Activated CD4-positive, alpha-beta T cell treated with anti-CD3 and anti-CD28 coated beads, Interleukin-2, amount 50 U/mL, for 4 hours (primary cell): ENCODE measurements around the gene ANKRD39.

Experiments used
- DNase-seq, 2 experiments: peaks; one replicate each; pipeline ENCODE4 v3.0.0-alpha.2; 2020

The ANKRD39 gene

GRCh38 chr2:96887493-96888012, 29.7 kb upstream of the ANKRD39 start:
- DNase-seq = no peak

DNA sequence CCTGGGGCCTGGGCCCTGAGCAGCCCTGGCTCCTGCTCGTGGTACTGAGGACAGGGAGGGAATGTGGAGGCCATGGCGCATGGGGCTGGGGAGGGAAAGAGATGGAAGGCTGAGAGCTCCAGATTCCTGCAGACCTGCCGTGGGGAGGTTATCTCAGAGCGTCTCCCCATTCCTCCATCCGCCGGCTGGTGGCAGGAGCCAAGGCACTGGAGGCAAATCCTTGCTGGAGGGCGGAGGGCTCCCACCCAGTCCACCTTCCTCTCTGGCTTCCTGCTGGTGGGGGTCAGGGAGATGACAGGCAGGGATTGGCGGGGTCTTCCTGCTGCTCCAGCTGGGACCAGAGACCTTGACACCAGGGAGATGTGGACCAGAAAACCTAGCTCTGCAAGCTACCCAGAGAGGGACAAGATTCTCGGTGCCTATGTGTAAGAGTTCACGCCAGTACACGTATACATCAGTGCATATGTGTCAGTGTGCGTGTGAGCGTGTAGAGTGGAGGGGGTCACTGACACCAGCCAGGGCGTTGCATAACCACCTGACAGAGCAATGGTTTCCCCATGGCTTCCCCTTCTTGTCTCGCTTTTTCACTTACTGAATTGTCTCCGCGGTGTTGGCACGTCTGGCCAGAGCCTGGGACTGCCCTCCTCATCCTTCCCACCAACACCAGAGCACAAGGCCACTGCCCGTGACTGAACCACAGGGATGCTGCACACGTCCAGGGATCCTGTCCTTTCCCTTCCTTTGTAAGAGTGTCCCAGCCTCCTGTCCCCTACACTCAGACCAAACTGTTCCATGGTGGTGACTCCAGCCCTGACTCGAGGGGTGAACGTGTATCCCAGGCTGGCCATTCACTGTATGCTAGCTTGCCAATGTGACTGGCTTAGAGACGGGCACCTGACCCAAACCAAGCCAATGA, 27.9 kb upstream of the ANKRD39 start:
- DNase-seq = no peak

- DNase-seq = no peak
Observed at GRCh38 chr2:96884299-96885094, 26.7 kb upstream of the ANKRD39 start.

- DNase-seq = no peak
Observed at GRCh38 chr2:96883306-96883705, 25.5 kb upstream of the ANKRD39 start.

DNA sequence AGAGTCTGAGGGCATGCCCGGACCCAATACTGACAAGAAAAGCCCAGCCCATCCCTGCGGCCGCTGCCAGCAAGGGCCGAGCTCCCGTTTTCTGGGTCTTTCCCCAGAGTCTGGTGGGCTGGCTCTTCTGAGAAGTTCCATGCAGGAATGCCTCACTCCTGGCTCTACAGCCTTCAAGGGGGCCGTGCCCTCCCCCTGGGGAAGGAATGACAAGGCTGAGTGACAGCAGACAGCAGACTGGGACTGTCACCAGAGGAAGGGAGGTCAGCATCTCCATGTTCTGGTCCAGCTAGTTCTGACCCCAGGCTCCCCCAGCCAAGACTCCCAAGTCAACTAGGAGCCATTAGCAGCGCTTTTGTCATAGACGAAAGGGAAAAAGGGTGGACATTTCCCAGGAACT, 25.1 kb upstream of the ANKRD39 start:
- no peak for DNase-seq

DNA sequence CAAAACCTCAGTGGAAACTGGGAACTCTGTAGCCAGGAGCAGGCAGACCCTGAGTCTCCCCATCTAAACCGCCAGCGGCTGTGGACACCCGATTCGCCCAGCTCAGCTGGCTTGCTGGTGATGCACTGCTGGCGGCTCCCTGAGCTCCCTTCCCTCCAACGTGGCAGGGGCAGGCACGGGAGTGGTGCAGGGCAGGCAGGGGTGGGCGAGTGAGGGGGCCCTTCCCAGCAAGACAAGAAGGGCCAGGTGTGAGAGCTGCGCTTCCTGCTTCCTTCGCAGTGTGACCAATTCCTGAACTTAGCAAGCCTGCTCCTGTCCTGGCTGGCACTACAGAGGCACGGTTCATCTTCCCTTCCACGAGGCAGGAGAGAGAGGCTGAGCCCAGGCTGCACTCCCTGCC, 24.4 kb upstream of the ANKRD39 start:
- DNase-seq = no peak

- DNase-seq = no peak
Observed at GRCh38 chr2:96881349-96882195, 23.8 kb upstream of the ANKRD39 start.

DNA sequence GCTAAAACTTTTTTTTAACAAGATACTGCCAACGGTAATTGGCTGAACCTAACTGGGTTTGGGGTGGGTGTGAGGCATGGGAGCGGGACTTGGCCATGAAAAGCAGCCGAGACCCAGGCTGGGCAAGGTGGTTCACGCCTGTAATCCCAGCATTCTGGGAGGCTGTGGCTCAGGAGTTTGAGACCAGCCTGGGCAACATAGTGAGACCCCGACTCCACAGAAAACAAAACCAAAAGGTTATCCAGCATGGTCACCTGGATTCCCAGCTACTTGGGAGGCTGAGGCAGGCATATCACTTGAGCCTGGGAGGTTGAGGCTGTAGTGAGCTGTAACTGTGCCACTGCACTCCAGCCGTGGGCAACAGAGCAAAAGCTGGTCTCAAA, 23.1 kb upstream of the ANKRD39 start:
- no peak for DNase-seq

- DNase-seq = no peak
Observed at GRCh38 chr2:96879545-96880040, 21.8 kb upstream of the ANKRD39 start.

- DNase-seq = no peak
Observed at GRCh38 chr2:96878796-96879544, 21.2 kb upstream of the ANKRD39 start.

DNA sequence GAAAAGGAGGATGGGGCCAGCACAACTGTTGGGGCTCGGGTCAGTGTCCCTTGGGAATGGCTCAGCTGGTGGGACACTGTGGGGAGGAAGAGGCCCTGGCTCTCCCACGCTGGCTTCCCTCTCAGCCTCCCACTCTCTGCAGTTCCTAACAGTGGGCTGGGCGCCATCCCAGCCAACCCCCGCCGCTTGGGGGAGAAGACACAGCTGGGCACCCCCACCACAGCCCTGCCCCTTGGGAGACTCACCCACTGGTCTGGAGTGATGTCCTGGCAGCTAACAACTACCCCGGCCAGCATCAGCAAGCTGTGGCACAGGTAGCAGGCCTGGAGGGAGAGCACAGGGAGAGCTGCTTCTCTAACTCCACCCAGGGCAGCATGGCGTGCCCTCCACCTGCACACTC, 20.4 kb upstream of the ANKRD39 start:
- DNase-seq = no peak

DNA sequence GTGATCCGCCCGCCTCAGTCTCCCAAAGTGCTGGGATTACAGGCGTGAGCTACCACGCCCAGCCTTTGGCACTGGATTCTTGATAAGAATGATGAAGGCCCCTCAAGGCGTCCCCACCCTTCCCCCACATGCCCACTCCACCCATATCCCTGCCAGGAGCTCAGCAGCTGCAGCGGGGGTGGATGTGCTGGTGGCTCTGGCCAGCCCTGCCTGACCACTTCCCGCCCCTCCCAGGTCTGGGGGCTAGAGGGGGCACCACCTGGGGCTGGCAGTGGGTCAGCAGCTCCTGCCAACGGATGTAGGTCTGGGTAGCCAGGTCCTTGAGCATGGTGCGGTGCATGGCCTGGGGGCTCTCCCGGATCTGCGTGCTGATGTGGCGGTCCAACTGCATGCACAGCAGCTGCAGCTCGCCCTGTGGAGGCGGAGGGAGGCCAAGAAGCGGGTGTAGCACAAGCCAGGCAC, 19.8 kb upstream of the ANKRD39 start:
- DNase-seq = no peak

GRCh38 chr2:96877042-96877451, 19.2 kb upstream of the ANKRD39 start:
- DNase-seq = no peak

- no peak for DNase-seq
Observed at GRCh38 chr2:96876269-96877041, 18.6 kb upstream of the ANKRD39 start.

DNA sequence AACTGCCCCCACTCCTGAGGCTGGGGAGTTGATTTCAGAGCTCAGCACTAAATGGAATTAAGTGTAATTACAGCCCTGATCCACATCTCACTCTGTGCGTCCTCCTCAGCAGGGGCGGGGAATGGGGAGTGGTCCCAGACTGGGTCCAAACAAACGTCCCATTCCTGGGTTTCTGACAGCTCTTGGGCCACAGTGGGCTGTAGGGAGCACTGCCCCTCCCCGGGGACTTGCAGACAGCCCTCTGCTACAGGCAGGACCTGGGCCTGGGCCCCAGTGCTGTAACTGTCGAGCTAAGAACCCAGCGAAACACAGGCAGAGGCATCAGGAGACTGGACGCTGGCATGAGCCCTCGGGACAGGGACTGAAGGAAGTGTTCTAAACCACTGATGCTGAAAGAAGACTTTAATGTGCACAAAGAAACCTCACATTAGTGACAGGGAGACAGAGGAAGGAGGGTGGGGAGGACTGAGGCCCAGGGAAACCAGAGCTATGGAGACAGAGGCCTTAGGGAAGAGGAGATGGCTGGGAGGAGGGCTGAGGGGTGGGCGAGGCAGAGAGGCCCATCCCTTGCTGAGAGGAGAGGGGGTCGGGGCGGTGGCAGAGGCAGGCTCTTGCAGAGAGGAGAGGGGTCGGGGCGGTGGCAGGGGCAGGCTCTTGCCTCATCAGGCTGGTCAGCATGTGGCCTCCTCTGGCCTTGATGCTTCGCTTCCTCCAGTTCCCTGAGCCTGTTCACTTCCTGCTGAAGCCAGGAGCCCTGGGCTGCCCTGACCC, 17.9 kb upstream of the ANKRD39 start:
- DNase-seq = no peak

DNA sequence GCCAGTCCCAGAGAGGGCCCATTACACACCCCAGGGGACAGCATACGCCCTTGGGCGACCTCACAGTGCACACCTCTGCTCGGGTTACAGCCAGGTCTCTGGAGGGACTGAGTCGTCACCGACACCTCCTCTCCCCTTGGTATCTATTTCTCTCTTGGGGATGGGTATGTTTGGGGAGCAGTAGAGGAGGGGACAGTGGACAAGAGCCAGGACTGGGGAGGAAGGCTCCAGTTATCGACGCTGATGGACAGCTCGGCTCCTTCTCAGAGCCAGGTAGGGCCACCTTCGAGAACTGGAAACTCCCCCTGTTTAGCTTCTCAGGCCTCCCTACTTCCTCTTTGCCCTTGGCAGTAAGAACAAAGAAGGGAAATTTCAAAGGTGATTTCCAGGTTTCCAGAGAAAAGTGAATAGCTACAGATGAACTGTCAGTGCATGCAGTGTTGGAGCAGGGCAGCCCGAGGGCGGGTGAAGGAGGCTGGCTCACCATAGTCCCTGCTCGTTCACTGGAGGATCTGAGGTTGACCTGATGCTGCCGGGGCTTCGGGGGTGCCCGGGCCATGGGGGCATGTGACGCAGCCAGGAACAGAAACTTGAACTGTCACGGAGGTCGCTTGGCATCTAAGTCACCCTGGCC, 16.5 kb upstream of the ANKRD39 start:
- DNase-seq = no peak

- DNase-seq = no peak
Observed at GRCh38 chr2:96873651-96874096, 15.9 kb upstream of the ANKRD39 start.

GRCh38 chr2:96872591-96873349, 15.0 kb upstream of the ANKRD39 start:
- DNase-seq = no peak
